ENCODE data around the gene RGN. TPM values are rescaled to one million over a fixed set of nuclear protein-coding genes. Genes with fewer than 3 reads are reported as not detected.
"Not testable (repeated sequence)": the region's sequence is repeated elsewhere in the genome, so short reads cannot be mapped to it uniquely, and the experiment has no call there.

RGN gene
- total RNA-seq, 1 donor from 2014 or later, result not detected

DNA sequence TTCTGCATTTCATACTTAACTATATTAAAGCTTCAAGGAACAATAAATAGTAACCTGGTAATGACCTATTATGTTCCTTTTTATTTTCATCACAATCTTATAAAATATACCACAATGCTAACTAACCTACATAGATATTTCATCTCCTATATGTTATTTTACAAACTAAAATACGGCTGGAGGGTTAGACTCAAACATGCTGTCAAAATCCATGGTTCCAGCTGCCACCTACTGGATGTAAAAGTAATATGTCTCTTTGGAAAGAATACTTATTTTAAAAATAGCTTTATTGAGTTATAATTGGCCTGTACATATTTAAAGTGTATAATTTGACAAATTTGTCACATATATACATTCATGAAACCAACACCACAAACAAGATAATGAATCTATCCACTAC lies 15.0 kb downstream of the RGN start:
- no peak overlapping the region for H3K27ac Mint-ChIP-seq
- no peaks in the 10 kb centered on the region for H3K27me3 Mint-ChIP-seq (ENCODE audit: low read depth)
- H3K4me1 Mint-ChIP-seq (ENCODE audit: low read depth), result peaks cover 14% of the 10 kb centered on the region
- H3K9me3 Mint-ChIP-seq, result no peaks in the 10 kb centered on the region
- no peak for DNase-seq (ENCODE audit: low spot score)
- H3K36me3 Mint-ChIP-seq (ENCODE audit: low read depth), result no peaks in the 10 kb centered on the region
- intact Hi-C loops (cut with micrococcal nuclease), result no loop called here
- no peak overlapping the region for H3K4me3 Mint-ChIP-seq (ENCODE audit: low read depth)

DNA sequence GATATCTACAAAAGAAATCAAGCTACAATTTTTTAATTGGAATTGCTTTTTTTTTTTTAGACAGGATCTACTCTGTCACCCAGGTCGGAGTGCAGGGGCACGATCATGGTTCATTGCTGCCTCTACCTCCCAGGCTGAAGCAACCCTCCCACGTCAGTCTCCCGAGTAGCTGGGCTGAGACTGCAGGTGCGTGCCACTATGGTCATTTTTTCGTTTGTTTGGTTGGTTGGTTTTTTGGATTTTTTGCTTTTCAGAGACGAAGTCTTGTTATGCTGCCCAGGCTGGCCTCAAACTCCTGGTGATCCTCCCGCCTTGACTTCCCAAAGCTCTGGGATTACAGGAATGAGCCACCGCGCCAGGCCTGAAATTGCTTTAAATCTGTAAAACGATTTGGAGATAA lies 15.6 kb downstream of the RGN start:
- peaks cover 14% of the 10 kb centered on the region for H3K4me1 Mint-ChIP-seq (ENCODE audit: low read depth)
- intact Hi-C loops (cut with micrococcal nuclease), result no loop called here
- no peaks in the 10 kb centered on the region for H3K9me3 Mint-ChIP-seq
- no peaks in the 10 kb centered on the region for H3K36me3 Mint-ChIP-seq (ENCODE audit: low read depth)
- no peak overlapping the region for H3K27ac Mint-ChIP-seq
- no peak overlapping the region for H3K4me3 Mint-ChIP-seq (ENCODE audit: low read depth)
- no peaks in the 10 kb centered on the region for H3K27me3 Mint-ChIP-seq (ENCODE audit: low read depth)
- DNase-seq (ENCODE audit: low spot score), result no peak

DNA sequence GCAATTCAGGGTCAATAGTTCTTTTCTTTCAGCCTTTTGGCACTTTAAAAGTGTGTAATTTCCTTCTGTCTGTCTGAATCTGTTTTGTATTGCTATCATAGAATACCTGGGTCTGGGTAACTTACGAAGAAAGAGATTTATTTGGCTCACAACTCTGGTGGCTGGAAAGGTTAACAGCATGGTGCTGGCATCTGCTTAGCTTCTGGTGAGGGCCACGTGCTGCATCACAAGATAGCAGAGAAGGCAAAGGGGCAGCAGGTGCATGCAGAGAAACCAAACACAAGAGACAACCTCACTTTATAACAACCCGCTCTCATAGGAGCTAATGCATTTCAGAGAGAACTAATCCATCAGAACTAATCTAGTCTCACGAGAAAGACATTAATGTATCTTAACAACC lies 18.8 kb downstream of the RGN start:
- H3K27ac Mint-ChIP-seq, result no peak overlapping the region
- H3K27me3 Mint-ChIP-seq (ENCODE audit: low read depth), result no peaks in the 10 kb centered on the region
- H3K9me3 Mint-ChIP-seq, result no peaks in the 10 kb centered on the region
- no peak overlapping the region for H3K4me3 Mint-ChIP-seq (ENCODE audit: low read depth)
- no peaks in the 10 kb centered on the region for H3K36me3 Mint-ChIP-seq (ENCODE audit: low read depth)
- H3K4me1 Mint-ChIP-seq (ENCODE audit: low read depth), result no peaks in the 10 kb centered on the region
- DNase-seq (ENCODE audit: low spot score), result no peak
- intact Hi-C loops (cut with micrococcal nuclease), result no loop called here

DNA sequence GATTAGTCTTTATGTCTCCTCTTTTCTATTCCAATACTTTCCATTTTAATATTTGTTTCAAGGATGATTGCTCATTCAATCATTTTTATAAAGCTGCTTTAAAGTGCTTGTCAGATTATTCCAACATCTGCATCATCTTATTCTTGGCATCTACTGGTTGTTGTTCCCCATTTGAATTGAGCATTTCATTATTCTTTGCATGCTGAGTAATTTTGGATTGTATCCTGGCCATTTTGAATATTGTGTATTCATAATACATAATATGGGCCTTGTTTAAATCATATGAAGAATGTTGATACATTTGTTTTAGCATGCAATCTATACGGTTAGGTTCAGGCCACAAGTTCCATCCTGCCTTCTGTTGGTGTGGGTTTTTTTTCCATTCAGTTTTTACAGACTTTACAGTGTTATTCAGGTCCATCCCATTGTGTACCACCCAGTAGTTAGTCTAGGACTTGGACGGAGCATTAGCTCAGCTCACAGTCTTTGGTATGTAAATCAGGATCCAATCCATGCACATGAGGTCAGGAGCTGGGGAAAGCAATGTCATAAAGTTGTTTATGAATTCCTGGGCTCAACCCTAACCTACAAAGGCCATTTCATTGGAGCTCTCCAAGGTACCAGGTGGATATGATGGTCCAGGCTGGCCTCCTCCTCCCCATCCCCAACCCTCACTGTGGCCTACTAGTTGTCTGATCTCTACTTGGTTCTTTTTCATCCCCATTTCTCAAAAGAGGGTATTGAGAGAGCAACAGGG lies 20.3 kb downstream of the RGN start:
- no peak for DNase-seq (ENCODE audit: low spot score)
- H3K4me1 Mint-ChIP-seq (ENCODE audit: low read depth), result no peaks in the 10 kb centered on the region
- H3K27ac Mint-ChIP-seq, result no peak overlapping the region
- intact Hi-C loops (cut with micrococcal nuclease), result no loop called here
- H3K27me3 Mint-ChIP-seq (ENCODE audit: low read depth), result no peaks in the 10 kb centered on the region
- no peak overlapping the region for H3K4me3 Mint-ChIP-seq (ENCODE audit: low read depth)
- no peaks in the 10 kb centered on the region for H3K36me3 Mint-ChIP-seq (ENCODE audit: low read depth)
- no peaks in the 10 kb centered on the region for H3K9me3 Mint-ChIP-seq

DNA sequence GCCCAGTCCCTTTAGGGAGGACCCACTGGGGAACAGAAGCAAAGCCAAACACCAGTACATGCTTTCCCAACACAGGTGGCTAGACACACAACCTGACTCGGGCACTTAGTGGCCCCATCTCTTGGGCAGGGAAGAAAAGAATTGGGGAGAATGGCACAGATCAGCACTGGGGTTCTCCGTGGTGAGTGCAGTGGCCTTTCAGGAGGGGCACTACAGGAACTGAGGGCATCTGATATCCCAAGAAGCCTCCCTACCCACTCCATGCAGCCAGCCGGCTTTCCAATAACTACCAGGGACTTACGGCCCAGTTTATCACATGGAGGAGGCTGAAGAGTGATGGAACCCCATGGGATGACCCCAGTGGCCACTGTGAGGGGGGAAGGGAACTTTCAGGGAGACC lies 23.0 kb downstream of the RGN start:
- Mint-ChIP-seq H3K9me3 (no peaks in the 10 kb centered on the region), H3K27me3 (ENCODE audit: low read depth) (no peaks in the 10 kb centered on the region), H3K27ac (no peak overlapping the region), H3K4me1 (ENCODE audit: low read depth) (no peaks in the 10 kb centered on the region), H3K36me3 (ENCODE audit: low read depth) (no peaks in the 10 kb centered on the region), H3K4me3 (ENCODE audit: low read depth) (no peak overlapping the region)
- intact Hi-C loops (cut with micrococcal nuclease), result no loop called here
- no peak for DNase-seq (ENCODE audit: low spot score)

DNA sequence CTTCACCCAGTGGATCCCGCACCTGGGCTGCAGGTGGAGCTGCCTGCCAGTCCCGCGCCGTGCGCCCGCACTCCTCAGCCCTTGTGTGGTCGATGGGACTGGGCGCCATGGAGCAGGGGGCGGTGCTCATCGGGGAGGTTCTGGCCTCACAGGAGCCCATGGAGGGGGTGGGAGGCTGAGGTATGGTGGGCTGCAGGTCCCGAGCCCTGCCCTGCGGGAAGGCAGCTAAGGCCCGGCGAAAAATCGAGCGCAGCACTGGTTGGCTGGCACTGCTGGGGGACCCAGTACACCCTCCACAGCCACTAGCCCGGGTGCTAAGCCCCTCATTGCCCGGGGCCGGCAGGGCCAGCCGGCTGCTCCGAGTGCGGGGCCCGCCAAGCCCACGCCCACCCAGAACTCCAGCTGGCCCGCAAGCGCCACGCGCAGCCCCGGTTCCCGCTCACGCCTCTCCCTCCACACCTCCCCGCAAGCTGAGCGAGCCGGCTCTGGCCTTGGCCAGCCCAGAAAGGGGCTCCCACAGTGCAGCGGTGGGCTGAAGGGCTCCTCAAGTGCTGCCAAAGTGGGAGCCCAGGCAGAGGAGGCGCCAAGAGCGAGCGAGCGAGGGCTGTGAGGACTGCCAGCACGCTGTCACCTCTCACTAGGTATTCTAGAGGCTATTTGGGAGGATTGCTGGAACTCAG lies 32.8 kb downstream of the RGN start:
- H3K4me1 Mint-ChIP-seq (ENCODE audit: low read depth); H3K27ac Mint-ChIP-seq; H3K27me3 Mint-ChIP-seq (ENCODE audit: low read depth); DNase-seq (ENCODE audit: low spot score); intact Hi-C loops (cut with micrococcal nuclease); H3K9me3 Mint-ChIP-seq; H3K36me3 Mint-ChIP-seq (ENCODE audit: low read depth); H3K4me3 Mint-ChIP-seq (ENCODE audit: low read depth): not testable (repeated sequence)

DNA sequence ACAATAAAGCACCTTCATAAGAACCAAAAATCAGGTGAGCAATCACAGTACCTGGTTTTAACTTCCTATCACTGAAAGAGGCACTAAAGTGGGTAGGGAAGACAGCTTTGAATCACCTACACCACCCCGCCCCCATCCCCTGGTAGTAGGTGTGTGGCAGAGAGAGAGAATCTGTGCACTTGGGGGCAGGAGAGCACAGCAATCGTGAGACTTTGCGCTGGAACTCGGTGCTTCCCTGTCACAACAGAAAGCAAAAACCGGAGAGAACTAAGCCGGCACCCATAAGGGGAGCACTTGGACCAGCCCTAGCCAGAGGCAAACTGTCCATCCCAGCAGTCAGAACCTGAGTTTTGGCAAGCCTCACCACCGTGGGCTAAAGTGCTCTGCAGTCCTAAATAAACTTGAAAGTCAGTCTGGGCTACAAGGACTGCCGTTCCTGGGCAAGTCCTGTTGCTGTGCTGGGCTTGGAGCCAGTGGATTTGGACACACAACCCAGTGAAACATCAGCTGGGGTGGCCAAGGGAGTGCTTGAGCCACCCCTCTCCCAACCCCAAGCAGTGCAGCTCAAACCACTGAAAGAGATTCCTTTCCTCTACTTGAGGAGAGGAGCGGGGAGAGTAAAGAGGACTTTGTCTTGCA lies 34.2 kb downstream of the RGN start:
- intact Hi-C loops (cut with micrococcal nuclease), result no loop called here
- Mint-ChIP-seq H3K36me3 (ENCODE audit: low read depth) (no peaks in the 10 kb centered on the region), H3K27me3 (ENCODE audit: low read depth) (no peaks in the 10 kb centered on the region), H3K4me1 (ENCODE audit: low read depth) (no peaks in the 10 kb centered on the region), H3K4me3 (ENCODE audit: low read depth) (no peak overlapping the region), H3K27ac (no peak overlapping the region), H3K9me3 (no peaks in the 10 kb centered on the region)
- DNase-seq (ENCODE audit: low spot score), result no peak

DNA sequence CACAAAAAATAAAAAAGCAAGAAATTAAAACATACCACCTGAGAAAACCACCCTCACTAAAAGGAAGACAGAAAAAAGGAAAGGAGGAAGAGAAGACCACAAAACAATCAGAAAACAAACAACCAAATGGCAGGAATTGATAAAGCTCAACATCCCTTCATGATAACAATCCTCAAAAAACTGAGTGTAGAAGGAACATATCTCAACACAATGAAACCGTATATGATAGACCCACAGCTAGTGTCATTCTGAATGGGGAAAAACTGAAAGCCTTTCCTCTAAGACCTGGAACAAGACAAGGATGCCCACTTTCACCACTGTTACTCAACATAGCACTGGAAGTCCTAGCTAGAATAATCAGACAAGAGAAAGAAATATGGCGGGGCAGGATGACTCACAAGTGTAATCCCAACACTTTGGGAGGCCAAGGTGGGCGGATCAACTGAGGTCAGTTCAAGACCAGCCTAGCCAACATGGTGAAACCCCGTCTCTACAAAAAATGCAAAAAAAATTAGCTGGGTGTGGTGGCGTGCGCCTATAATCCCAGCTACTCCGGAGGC lies 38.4 kb downstream of the RGN start:
- H3K27me3 Mint-ChIP-seq (ENCODE audit: low read depth); intact Hi-C loops (cut with micrococcal nuclease); H3K4me3 Mint-ChIP-seq (ENCODE audit: low read depth); H3K27ac Mint-ChIP-seq; DNase-seq (ENCODE audit: low spot score); H3K9me3 Mint-ChIP-seq; H3K36me3 Mint-ChIP-seq (ENCODE audit: low read depth); H3K4me1 Mint-ChIP-seq (ENCODE audit: low read depth): not testable (repeated sequence)

DNA sequence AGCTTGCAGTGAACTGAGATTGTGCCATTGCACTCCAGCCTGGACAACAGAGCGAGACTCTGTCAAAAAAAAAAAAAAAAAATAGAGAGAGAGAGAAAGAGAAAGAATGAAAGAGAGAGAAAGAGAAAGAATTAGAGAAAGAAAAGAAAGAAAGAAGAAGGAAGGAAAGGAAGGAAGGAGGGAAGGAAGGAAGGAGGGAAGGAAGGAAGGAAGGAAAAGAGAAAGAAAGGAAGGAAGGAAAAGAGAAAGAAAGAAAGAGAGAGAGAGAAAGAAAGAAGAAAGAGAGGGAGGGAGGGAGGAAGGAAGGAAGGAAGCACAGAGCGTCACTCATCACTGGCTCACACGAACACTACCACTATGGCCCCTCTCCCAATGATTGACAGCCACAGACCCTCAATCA lies 46.2 kb downstream of the RGN start:
- DNase-seq (ENCODE audit: low spot score); H3K4me3 Mint-ChIP-seq (ENCODE audit: low read depth); H3K27ac Mint-ChIP-seq; H3K4me1 Mint-ChIP-seq (ENCODE audit: low read depth); H3K27me3 Mint-ChIP-seq (ENCODE audit: low read depth); H3K36me3 Mint-ChIP-seq (ENCODE audit: low read depth); intact Hi-C loops (cut with micrococcal nuclease); H3K9me3 Mint-ChIP-seq: not testable (repeated sequence)

DNA sequence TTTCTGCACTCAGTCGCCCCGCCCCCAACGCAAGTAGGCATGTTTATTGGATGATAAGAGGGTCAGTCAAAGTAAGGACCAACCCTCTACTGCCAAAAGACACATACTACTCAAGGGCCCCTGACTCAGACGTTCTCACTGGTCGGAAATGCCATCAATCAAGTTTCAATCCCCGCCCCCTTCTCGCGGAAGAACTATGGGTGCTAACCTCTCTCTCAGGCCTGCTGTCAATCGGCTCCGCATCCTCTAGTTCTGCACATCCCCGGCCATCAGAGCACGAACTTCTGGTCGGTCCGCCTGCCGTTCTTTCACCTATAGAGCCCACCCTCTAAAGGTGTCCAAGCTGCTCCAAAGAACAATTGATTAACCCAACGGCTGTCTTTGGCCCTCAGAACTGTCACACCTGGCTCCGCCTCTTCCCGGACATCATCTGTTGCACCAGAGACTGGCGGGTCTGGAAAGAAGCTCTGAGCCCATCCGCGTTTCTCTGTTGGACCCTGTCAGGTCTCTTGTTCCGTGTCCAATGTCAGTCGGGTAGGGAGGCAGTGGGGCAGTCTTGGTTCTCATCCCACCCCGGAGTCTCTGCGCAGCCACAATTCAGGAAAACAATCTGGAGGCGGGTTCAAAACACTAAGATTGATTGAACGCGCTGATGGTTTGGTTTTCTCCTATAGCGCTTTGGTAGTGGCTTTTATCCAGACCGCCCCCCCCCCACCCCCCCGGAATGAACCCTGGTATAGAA lies 51.1 kb downstream of the RGN start:
- intact Hi-C loops (cut with micrococcal nuclease), result loop anchor here (1.0 kb wide), 1 partner anchor 15 kb away; the partner anchor contains the start of gene NDUFB11
- Mint-ChIP-seq H3K27ac (peak overlapping the region; percentile 98), H3K4me1 (ENCODE audit: low read depth) (peaks cover 6% of the 10 kb centered on the region), H3K9me3 (no peaks in the 10 kb centered on the region), H3K27me3 (ENCODE audit: low read depth) (no peaks in the 10 kb centered on the region), H3K36me3 (ENCODE audit: low read depth) (no peaks in the 10 kb centered on the region), H3K4me3 (ENCODE audit: low read depth) (peak overlapping the region; percentile 98)
- DNase-seq (ENCODE audit: low spot score), result peak; percentile 89

DNA sequence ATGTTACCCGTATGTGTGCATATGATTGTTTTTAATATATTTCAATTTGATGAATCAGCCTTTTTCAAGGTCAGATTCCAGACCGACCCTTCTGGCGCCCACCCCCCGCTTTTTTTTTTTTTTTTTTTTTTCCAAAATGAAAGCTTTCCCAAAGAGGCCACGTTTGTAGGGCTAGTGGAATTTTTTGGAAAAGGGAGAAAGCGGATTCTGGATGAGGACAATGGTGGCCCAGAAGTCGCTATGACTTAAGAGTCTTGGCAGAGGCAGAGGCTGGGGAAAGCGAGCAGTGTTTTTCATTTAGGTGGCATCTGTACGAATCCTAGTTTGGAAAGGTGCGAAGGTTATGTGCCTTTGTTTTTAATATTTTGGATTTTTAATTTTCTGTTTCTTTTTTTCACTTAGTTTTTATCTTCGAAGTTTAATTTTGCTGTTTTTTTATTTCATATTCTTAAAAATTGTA lies 51.7 kb downstream of the RGN start:
- no peak for DNase-seq (ENCODE audit: low spot score)
- Mint-ChIP-seq H3K27me3 (ENCODE audit: low read depth) (no peaks in the 10 kb centered on the region), H3K9me3 (no peaks in the 10 kb centered on the region), H3K36me3 (ENCODE audit: low read depth) (no peaks in the 10 kb centered on the region), H3K4me3 (ENCODE audit: low read depth) (peak overlapping the region; percentile 98), H3K4me1 (ENCODE audit: low read depth) (peaks cover 6% of the 10 kb centered on the region), H3K27ac (no peak overlapping the region)
- intact Hi-C loops (cut with micrococcal nuclease), result loop anchor here (1.0 kb wide), 1 partner anchor 14 kb away; the partner anchor contains the start of gene NDUFB11

DNA sequence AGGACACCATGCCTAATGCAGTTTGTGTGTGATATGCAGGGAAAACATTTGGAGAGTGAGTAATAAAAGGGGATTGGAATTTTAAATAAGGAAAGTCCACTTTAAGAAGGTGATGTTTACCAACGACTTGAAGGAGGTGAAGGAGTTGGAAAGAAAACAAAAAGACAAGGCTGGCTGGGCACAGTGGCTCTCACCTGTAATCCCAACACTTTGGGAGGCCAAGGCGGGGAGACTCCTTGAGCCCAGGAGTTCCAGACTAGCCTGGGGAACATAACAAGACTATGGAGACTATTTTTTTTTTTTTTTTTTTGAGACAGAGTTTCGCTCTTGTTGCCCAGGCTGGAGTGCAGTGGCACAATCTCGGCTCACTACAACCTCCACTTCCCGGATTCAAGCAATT lies 55.2 kb downstream of the RGN start:
- H3K36me3 Mint-ChIP-seq (ENCODE audit: low read depth), result no peaks in the 10 kb centered on the region
- H3K27ac Mint-ChIP-seq, result no peak overlapping the region
- intact Hi-C loops (cut with micrococcal nuclease), result no loop called here
- no peak overlapping the region for H3K4me3 Mint-ChIP-seq (ENCODE audit: low read depth)
- peaks cover 4% of the 10 kb centered on the region for H3K4me1 Mint-ChIP-seq (ENCODE audit: low read depth)
- H3K9me3 Mint-ChIP-seq, result no peaks in the 10 kb centered on the region
- DNase-seq (ENCODE audit: low spot score), result no peak
- H3K27me3 Mint-ChIP-seq (ENCODE audit: low read depth), result no peaks in the 10 kb centered on the region

All from activated T-helper 2 cell treated with anti-CD3 and anti-CD28 coated beads, Interferon-gamma antibody, Interleukin-2, Interleukin-4, amounts not matched to agents 10 μg/mL and 5 μg/mL and 100 μg/mL, durations not matched to agents 14 hours and 24 hours and 36 hours (primary cell).